Osteoblast (primary cell): ENCODE results near the gene FAM174C. TPM values are rescaled to one million over a fixed set of nuclear protein-coding genes. Genes with fewer than 3 reads are reported as not detected.

ENCODE experiments used
- DNase-seq: peaks from one replicate; pipeline ENCODE4 v3.0.0; 2011; ENCODE audit warnings: low spot score, mixed read lengths; ENCODE audit not compliant: insufficient read length; ENCODE audit errors: missing footprints
- H2AFZ ChIP-seq: 2 replicates; pipeline ENCODE4 v1.6.0; 2011; ENCODE audit warnings: mild to moderate bottlenecking, low read length
- H3K27ac ChIP-seq: 2 replicates; pipeline ENCODE4 v1.5.1; 2011; ENCODE audit warnings: mild to moderate bottlenecking, low read depth, low read length, moderate library complexity
- H3K27me3 ChIP-seq: 2 replicates; pipeline ENCODE4 v1.6.0; 2012; ENCODE audit warnings: mild to moderate bottlenecking, control low read depth, inconsistent platforms, low read length, moderate library complexity; ENCODE audit not compliant: insufficient read depth
- H3K36me3 ChIP-seq: 2 replicates; pipeline ENCODE4 v1.5.1; 2011; ENCODE audit warnings: mild to moderate bottlenecking, low read length, control low read depth, moderate library complexity; ENCODE audit not compliant: insufficient read depth
- H3K4me1 ChIP-seq: 2 replicates; pipeline ENCODE4 v1.5.1; 2011; ENCODE audit warnings: mild to moderate bottlenecking, low read length, control low read depth, moderate library complexity; ENCODE audit not compliant: insufficient read depth
- H3K4me2 ChIP-seq: 2 replicates; pipeline ENCODE4 v1.6.0; 2011; ENCODE audit warnings: mild to moderate bottlenecking, low read length; ENCODE audit not compliant: insufficient read depth
- H3K4me3 ChIP-seq: fragments of 200-600 bp; sonication (generic); 3 replicates; pipeline ENCODE4 v1.5.1; 2012; ENCODE audit warnings: mild to moderate bottlenecking, low read length, inconsistent platforms; ENCODE audit not compliant: insufficient read depth
- H3K79me2 ChIP-seq: 2 replicates; pipeline ENCODE4 v1.6.0; 2012; ENCODE audit warnings: mild to moderate bottlenecking, low read length, control low read depth, inconsistent platforms; ENCODE audit not compliant: insufficient read depth
- H3K9me3 ChIP-seq: 2 replicates; pipeline ENCODE4 v1.5.1; 2011; ENCODE audit warnings: low read depth, low read length, control low read depth
- H4K20me1 ChIP-seq: 2 replicates; pipeline ENCODE4 v1.6.0; 2012; ENCODE audit warnings: mild to moderate bottlenecking, low read length, control low read depth; ENCODE audit not compliant: insufficient read depth
- total RNA-seq: library from RNA; depleted of rRNA; stranded (reverse); fragments of >200 nt; gene quantifications from 2 replicates; pipeline ENCODE4 v1.2.3, GENCODE V29; 2012
- TF ChIP-seq, protein P1 (sequence below): IDR thresholded peaks from 2 replicates; pipeline ENCODE4 v1.5.1; 2011; ENCODE audit warnings: mild to moderate bottlenecking, low read depth, low read length, moderate library complexity; ENCODE audit errors: extremely low read depth

FAM174C gene
- total RNA-seq, 1 donor: 25.0 TPM

DNA sequence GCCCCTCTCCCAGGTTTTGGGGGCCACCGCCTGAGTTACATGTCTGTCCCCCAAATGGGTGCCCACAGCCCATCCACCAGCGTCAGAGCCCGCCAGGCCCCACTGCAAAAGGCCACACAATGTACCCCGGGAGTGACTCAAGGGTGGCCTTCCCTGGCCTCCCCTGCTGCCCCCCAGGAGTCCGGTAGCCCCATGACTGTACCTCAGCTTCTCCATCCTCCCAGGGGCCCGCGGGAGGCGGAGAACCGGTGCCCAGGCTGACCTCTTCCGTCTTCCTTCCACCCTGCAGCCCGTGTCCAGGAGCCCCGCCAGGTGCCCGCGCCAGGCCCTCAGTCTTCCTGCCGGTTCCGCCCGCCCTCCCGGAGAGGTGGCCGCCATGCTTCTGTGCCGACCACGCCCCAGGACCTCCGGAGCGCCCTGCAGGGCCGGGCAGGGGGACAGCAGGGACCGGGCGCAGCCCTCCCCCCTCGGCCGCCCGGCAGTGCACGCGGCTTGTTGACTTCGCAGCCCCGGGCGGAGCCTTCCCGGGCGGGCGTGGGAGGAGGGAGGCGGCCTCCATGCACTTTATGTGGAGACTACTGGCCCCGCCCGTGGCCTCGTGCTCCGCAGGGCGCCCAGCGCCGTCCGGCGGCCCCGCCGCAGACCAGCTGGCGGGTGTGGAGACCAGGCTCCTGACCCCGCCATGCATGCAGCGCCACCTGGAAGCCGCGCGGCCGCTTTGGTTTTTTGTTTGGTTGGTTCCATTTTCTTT is 47.9 kb upstream of the FAM174C start:
- TF ChIP-seq, protein P1, sequence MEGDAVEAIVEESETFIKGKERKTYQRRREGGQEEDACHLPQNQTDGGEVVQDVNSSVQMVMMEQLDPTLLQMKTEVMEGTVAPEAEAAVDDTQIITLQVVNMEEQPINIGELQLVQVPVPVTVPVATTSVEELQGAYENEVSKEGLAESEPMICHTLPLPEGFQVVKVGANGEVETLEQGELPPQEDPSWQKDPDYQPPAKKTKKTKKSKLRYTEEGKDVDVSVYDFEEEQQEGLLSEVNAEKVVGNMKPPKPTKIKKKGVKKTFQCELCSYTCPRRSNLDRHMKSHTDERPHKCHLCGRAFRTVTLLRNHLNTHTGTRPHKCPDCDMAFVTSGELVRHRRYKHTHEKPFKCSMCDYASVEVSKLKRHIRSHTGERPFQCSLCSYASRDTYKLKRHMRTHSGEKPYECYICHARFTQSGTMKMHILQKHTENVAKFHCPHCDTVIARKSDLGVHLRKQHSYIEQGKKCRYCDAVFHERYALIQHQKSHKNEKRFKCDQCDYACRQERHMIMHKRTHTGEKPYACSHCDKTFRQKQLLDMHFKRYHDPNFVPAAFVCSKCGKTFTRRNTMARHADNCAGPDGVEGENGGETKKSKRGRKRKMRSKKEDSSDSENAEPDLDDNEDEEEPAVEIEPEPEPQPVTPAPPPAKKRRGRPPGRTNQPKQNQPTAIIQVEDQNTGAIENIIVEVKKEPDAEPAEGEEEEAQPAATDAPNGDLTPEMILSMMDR: no peak
- no peaks in the 10 kb centered on the region for H3K4me1 ChIP-seq
- no peaks in the 10 kb centered on the region for H3K27me3 ChIP-seq
- peaks cover 13% of the 10 kb centered on the region for H3K36me3 ChIP-seq
- peak; percentile 91 for DNase-seq
- H3K27ac ChIP-seq: no peak overlapping the region
- no peak overlapping the region for H3K4me2 ChIP-seq
- H3K79me2 ChIP-seq: peaks cover 5% of the 10 kb centered on the region
- no peak overlapping the region for H3K4me3 ChIP-seq
- no peak overlapping the region for H2AFZ ChIP-seq
- peaks cover 18% of the 10 kb centered on the region for H4K20me1 ChIP-seq
- no peaks in the 10 kb centered on the region for H3K9me3 ChIP-seq

DNA sequence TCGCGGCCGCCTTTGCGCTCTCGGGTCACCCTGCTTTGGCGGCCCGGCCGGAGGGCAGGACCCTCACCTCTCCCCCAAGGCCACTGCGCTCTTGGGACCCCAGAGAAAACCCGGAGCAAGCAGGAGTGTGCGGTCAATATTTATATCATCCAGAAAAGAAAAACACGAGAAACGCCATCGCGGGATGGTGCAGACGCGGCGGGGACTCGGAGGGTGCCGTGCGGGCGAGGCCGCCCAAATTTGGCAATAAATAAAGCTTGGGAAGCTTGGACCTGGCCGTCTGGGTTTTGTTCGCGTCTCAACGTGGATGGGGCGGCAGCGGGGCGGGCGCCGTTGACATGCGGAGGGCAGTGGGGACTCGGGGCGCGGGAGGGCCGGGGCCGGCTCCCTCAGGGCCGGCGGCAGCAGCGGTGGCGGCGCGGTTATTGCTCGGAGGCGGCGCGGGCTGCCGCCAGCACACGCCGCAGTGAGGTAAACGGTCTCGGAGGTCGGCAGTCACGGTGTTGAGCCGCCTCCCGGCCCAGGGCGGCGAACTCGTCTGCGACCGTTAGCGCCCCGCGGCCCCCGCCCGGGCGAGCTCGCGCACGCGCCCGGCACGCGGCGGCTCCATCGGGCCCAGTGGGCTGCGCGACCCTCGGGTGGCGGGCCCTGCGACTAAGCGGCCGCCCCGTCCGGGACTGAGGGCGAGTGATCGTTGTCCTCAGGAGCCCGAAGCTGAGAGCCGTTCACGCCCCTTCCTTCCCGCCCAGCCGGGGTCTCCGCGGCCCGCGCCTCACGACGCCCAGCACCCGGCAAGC is 47.0 kb upstream of the FAM174C start:
- H4K20me1 ChIP-seq: peaks cover 11% of the 10 kb centered on the region
- no peak overlapping the region for H3K27ac ChIP-seq
- no peaks in the 10 kb centered on the region for H3K79me2 ChIP-seq
- no peak overlapping the region for H3K4me3 ChIP-seq
- TF ChIP-seq, protein P1: no peak
- no peak overlapping the region for H3K4me2 ChIP-seq
- H3K4me1 ChIP-seq: no peaks in the 10 kb centered on the region
- no peaks in the 10 kb centered on the region for H3K27me3 ChIP-seq
- H2AFZ ChIP-seq: no peak overlapping the region
- H3K36me3 ChIP-seq: peaks cover 5% of the 10 kb centered on the region
- DNase-seq: no peak
- H3K9me3 ChIP-seq: no peaks in the 10 kb centered on the region

DNA sequence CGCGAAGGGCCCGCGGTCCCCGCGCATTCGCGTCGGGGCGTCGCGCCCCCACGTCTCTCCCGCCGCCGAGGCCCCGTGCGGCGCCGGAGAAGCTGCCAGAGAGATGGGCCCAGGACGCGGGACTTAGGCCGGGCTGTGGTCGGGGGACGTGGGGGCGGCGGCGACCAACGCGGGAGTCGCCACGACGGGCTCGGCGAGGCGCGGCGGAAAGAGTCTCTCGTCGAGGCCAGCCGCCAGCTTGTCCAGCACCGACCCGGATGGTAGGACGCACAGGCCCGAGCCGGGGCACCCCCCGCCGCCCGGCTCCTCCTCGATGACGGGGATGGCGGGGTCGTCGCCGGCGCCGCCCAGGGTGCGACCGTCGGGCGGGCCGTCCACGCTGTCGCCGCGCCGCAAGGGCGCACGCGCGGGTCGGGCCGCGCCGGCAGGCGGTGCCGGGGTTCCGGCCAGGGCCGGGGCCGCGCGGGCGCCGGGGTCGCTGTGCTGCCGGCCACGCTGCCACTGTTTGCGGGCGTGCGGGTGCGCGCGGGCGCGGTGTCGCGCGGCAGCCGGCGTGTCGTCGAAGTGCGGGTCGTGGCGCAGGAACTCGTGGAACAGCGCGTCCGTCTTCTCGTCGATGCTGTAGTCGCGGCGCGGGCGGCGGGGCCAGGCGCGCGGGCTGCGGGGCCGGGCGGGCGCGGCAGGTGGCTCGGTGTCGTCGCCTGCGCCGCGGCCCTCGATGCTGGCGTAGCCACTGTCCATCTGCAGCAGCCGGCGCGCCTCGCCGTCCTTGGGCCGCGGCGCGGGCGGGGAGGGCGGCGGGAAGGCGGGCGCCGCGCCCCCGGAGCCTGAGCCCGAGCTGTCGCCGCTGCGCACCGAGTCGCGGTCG is 46.0 kb upstream of the FAM174C start:
- Histone ChIP-seq H3K36me3 (peaks cover 13% of the 10 kb centered on the region), H2AFZ (no peak overlapping the region), H4K20me1 (peaks cover 11% of the 10 kb centered on the region), H3K4me1 (no peaks in the 10 kb centered on the region), H3K79me2 (no peaks in the 10 kb centered on the region), H3K9me3 (no peaks in the 10 kb centered on the region), H3K27me3 (no peaks in the 10 kb centered on the region), H3K27ac (no peak overlapping the region), H3K4me3 (no peak overlapping the region), H3K4me2 (no peak overlapping the region)
- TF ChIP-seq, protein P1: no peak
- DNase-seq: no peak
